Articular chondrocyte of knee joint (primary cell): Measurements from ENCODE around the gene PLA2G4B. TPM values are rescaled to one million over a fixed set of nuclear protein-coding genes. Genes with fewer than 3 reads are reported as not detected.

ENCODE experiments used
- small RNA-seq: library from RNA; depleted of rRNA; stranded (forward); fragments of <200 nt; gene quantifications from one replicate; pipeline ENCODE3, GENCODE V24; 2012
- total RNA-seq: library from RNA; depleted of rRNA; stranded (reverse); fragments of >200 nt; gene quantifications from 2 replicates; pipeline ENCODE4 v1.2.3, GENCODE V29; 2012

Gene PLA2G4B, protein sequence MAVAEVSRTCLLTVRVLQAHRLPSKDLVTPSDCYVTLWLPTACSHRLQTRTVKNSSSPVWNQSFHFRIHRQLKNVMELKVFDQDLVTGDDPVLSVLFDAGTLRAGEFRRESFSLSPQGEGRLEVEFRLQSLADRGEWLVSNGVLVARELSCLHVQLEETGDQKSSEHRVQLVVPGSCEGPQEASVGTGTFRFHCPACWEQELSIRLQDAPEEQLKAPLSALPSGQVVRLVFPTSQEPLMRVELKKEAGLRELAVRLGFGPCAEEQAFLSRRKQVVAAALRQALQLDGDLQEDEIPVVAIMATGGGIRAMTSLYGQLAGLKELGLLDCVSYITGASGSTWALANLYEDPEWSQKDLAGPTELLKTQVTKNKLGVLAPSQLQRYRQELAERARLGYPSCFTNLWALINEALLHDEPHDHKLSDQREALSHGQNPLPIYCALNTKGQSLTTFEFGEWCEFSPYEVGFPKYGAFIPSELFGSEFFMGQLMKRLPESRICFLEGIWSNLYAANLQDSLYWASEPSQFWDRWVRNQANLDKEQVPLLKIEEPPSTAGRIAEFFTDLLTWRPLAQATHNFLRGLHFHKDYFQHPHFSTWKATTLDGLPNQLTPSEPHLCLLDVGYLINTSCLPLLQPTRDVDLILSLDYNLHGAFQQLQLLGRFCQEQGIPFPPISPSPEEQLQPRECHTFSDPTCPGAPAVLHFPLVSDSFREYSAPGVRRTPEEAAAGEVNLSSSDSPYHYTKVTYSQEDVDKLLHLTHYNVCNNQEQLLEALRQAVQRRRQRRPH
- total RNA-seq = 0.32 and 1.6 TPM in 2 replicates

DNA sequence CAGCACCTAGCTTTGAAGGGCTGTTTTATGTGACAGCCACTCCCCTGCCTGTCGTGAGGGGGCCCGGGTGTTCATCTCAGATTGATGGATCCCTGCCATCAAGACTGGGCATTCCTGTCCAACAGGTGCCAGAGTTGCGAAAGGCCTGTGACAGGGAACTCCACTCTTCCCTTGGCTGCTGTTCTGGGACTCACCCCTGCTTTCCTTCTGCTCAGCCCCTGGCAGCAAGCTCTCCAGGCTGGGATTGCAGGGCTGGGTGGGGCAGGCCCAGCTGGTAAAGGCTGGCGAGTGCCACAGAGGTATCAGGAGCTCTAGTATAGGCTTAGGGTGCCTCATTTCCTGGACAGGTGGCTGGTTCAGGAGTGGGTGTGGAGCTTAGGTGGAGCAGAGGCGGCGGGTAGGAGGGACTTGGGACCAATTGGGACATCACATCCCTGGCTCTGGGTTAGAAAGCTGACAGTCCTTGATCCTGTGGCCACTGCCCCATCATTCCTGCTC, at the start of gene PLA2G4B:
TSS of gene PLA2G4B (plus strand) at position 448 of the 498 bp plus-strand sequence. CDS start 67 bp downstream, outside the sequence.

DNA sequence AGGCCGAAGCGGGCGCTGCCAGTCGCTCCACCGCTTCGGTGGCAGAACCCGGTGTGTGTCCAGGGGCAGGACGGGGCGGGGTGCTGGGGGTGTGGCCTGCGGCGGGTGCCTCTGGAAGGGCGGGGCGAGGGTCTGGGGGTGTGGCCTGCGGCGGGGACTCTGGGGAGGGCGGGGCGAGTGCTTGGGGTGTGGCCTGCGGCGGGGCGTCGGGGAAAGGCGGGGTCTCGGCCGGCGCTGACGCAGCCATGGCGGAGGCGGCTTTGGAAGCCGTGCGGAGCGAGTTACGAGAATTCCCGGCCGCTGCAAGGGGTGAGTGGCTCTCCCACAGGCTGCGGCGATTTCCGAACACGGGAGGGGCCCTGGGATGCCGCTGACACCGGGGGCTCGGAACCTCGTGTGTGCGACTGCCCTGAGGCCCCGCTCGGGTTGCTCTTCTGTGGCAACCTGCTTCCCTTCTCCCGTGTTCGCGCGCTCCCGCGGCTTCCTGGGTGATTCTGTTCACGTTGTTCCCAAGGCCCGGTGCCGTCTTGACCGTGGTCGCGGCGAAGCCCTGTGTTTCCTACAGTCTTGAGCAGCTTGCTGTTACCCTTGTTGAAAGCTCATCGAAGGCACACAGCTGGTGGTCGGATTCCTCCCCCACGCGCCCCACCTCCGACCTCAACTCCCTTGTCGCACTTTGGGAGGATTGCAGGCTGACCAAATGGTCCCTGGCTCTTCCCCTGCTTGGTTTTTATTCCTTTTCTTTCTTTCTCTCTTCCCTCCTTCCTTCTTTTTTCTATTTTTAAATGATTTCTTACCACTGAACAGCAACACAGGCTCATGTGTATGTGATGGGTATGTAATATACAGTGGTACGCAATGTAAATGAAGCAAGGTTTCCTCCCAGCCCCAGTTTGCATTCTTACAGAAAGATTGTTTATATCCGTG, 10.5 kb upstream of the PLA2G4B start, which contains the start of gene JMJD7:
TSS of gene JMJD7 (plus strand) at position 213 of the 927 bp plus-strand sequence. CDS start at position 246, 33 bp downstream.

DNA sequence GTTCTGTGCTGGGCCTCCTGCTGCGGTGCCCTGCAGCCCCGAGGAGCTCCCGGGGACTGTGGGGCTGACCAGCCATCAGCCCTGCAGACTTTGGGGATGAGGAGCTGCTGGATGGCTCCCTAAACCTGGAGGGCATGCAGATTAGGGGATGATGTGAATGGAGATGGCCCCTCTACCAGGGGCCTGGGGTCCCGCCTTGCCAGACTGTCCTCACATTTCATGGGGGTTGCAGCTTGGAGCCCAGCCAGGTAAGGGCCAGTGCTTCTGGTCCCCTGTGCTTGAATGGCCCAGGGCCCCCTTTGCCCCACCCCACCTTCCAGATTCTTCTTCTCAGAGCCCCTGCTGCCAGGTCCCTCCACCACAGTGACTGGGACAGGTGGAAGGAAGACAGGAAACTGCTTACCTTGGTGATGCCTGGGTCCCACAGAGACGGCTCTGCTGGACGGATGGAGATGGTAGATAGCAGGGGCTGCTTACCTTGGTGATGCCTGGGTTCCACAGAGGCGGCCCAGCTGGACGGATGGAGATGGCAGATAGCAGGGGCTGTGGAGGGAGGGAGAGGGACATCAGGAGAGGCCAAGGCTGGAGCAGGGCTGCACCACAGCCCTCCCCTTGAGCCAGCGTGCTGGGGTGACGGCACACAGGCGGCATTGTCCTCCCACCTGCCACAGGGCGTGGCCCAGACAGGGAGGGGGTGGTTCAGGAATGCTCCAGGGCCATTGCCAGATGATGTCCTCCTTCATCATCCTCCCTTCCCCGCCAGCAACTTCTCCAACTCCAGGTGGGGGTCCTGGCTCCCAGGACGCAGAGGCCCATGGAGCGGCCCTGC, 55.0 kb downstream of the PLA2G4B start, which contains the start of gene SPTBN5:
TSS of gene SPTBN5 (minus strand) at position 632 of the 829 bp plus-strand sequence. CDS start at position 76, 556 bp downstream.

Small RNAs within 50 kb of the gene (small RNA-seq; reads per million reads assigned to genes)
- gene JMJD7-PLA2G4B (not detected), gene MIR4310 (not detected), gene RNA5SP393 (not detected)

Other genes starting within 250 kb of the PLA2G4B start
- 46.3 and 54.9 TPM in 2 replicates for gene MGA, start 178.4 kb upstream of the PLA2G4B start, total RNA-seq
- 17.1 and 20.1 TPM in 2 replicates for gene MAPKBP1, start 64.4 kb upstream of the PLA2G4B start, total RNA-seq
- 2.7 and 3.1 TPM in 2 replicates for gene JMJD7, start 10.8 kb upstream of the PLA2G4B start, total RNA-seq
- 0.13 and 0.22 TPM in 2 replicates for gene SPTBN5, start 55.2 kb downstream of the PLA2G4B start, total RNA-seq
- 14.4 and 14.5 TPM in 2 replicates for gene EHD4, start 133.7 kb downstream of the PLA2G4B start, total RNA-seq
- not detected in 2 replicates for gene PLA2G4E, start 182.2 kb downstream of the PLA2G4B start, total RNA-seq